Measurements from ENCODE around the gene TLK2.

- TF ChIP-seq CTCF (IDR thresholded peaks at IDR 0.05) (no peak), POLR2A (IDR thresholded peaks at IDR 0.05) (no peak), EP300 (IDR thresholded peaks at IDR 0.05) (no peak)
Measured at GRCh38 chr17:62595484-62595883, 116.9 kb downstream of the TLK2 start.
